Testis (tissue), 2 donors: Measurements from ENCODE around the gene TIPRL.

Source experiments
- POLR2A ChIP-seq: fragments of 450-650 bp; IDR thresholded peaks from one replicate; pipeline ENCODE4 v1.6.1; 2017; ENCODE audit warnings: antibody characterized with exemption, mild to moderate bottlenecking, moderate library complexity
- TF ChIP-seq, protein P1 (sequence below), 3 experiments: fragments of 450-650 bp in 2 of 3; fragments of 200-600 bp in 1 of 3; sonication (generic) in 1 of 3; IDR thresholded peaks; one replicate each; pipeline ENCODE4 v1.5.1; 2016 to 2019; ENCODE audit warnings: antibody characterized with exemption in 3 of 3, mild to moderate bottlenecking in 2 of 3, moderate library complexity in 1 of 3

DNA sequence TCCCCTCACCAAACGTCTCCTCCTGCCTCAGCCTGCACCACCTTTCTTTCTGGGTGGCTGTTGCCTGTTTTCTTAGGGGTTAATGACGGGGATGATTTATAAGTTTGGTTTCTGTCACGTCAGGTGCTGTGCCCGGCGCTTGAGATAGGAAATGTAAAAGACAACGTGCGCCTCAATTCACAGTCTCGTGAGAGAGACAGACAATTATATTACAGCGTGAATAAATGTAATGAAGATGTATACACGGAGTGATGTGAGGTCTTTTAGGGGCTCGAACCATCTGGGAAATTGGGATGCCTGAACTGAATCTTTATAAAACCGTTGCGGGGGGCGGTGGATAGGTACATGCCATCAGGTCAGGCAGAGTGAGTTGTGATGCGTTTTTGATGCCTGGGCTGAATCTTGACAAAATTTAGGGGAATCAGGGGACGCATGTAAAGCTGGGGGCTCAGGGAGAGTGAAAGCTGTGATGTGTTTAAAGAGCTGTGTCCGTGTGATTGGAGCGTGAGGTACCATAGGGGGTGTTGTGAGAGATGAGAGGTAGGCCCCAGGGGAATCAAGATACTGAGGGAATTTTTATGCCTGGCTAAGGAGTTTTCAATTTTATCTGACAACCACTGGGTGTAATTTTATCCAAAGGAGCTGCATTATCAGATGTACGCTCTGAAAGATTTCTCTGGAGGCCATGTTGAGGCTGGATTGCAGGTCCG is 831 bp downstream of the TIPRL start:
- TF ChIP-seq, protein P1, sequence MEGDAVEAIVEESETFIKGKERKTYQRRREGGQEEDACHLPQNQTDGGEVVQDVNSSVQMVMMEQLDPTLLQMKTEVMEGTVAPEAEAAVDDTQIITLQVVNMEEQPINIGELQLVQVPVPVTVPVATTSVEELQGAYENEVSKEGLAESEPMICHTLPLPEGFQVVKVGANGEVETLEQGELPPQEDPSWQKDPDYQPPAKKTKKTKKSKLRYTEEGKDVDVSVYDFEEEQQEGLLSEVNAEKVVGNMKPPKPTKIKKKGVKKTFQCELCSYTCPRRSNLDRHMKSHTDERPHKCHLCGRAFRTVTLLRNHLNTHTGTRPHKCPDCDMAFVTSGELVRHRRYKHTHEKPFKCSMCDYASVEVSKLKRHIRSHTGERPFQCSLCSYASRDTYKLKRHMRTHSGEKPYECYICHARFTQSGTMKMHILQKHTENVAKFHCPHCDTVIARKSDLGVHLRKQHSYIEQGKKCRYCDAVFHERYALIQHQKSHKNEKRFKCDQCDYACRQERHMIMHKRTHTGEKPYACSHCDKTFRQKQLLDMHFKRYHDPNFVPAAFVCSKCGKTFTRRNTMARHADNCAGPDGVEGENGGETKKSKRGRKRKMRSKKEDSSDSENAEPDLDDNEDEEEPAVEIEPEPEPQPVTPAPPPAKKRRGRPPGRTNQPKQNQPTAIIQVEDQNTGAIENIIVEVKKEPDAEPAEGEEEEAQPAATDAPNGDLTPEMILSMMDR (IDR thresholded peaks at IDR 0.05): no peak
- TF ChIP-seq POLR2A: no peak
